Heart right ventricle (tissue), 16 donors: Measurements from ENCODE around the gene MYO1D. TPM values are rescaled to one million over a fixed set of nuclear protein-coding genes. Genes with fewer than 3 reads are reported as not detected.
A peak's percentile ranks its signal among the peaks of the same experiment; 100 is the strongest.

Experiments used
- ATAC-seq, 8 donors: fragments of 200-7000 bp; cut with Tn5 transposase; one replicate each; pipeline ENCODE4 v1.9.1; 2020; ENCODE audit warnings: mild to moderate bottlenecking in 8 of 8, moderate library complexity in 8 of 8, moderate number of reproducible peaks in 1 of 8
- DNase-seq, 2 donors: peaks; one replicate each; pipeline ENCODE4 v3.0.0-alpha.2; 2020
- H3K27ac ChIP-seq, 10 donors: fragments of 200-600 bp; sonication (generic) in 2 of 10; one replicate each; pipeline versions ENCODE4 v1.5.0 to v1.8.0; 2020 to 2022; ENCODE audit warnings: mild to moderate bottlenecking in 3 of 10
- H3K27me3 ChIP-seq, 7 donors: fragments of 200-600 bp; one replicate each; pipeline ENCODE4 v1.8.0; 2021 to 2022; ENCODE audit warnings: mild to moderate bottlenecking in 2 of 7
- H3K36me3 ChIP-seq, 9 donors: fragments of 200-600 bp; sonication (generic) in 1 of 9; one replicate each; pipeline versions ENCODE4 v1.5.0 to v1.8.0; 2020 to 2022; ENCODE audit warnings: mild to moderate bottlenecking in 2 of 9
- H3K4me1 ChIP-seq, 9 donors: fragments of 200-600 bp; sonication (generic) in 1 of 9; one replicate each; pipeline versions ENCODE4 v1.5.0 to v1.8.0; 2020 to 2022; ENCODE audit warnings: mild to moderate bottlenecking in 4 of 9
- H3K4me3 ChIP-seq, 10 donors: fragments of 200-600 bp; sonication (generic) in 2 of 10; one replicate each; pipeline versions ENCODE4 v1.5.0 to v1.8.0; 2020 to 2022; ENCODE audit warnings: mild to moderate bottlenecking in 7 of 10, moderate library complexity in 2 of 10
- H3K9me3 ChIP-seq, 11 donors: fragments of 200-600 bp in 10 of 11; sonication (generic) in 2 of 11; one replicate each; pipeline versions ENCODE4 v1.5.0 to v1.8.0; 2013 to 2022; ENCODE audit warnings: mild to moderate bottlenecking in 2 of 11, control low read depth in 1 of 11, moderate library complexity in 1 of 11
- WGBS, 2 donors: extraction: QIAGEN DNeasy Blood & Tissue Kit; methylation state at CpG; one replicate each; pipeline ENCODE4 v1.1.7; 2013; ENCODE audit warnings: inconsistent platforms in 1 of 2; 5-methylcytosine and 5-hydroxymethylcytosine counted together
- intact Hi-C, 10 donors: fragments of 100-400 bp; cut with DNase I; formaldehyde crosslinking; loops; one replicate each; pipeline versions ENCODE4 v1.11.1 to v1.14.2; 2022
- polyA plus RNA-seq, 2 donors: library from polyadenylated mRNA; stranded (reverse); fragments of 200-250 nt; gene quantifications; one replicate each; pipeline ENCODE4 v1.2.3, GENCODE V29; 2013
- total RNA-seq, 10 donors: library from RNA; stranded (reverse); fragmentation: NEBNext Ultra II Directional in 3 of 10; extraction: Animal tissue kit (Norgen Biotek cat#: 25700) in 3 of 10; gene quantifications; one replicate each; pipeline versions ENCODE4 v1.2.1 to v1.2.4, GENCODE V29; 2021 to 2023
- TF ChIP-seq, protein P1 (sequence below), 9 donors: fragments of 200-600 bp; sonication (generic) in 2 of 9; IDR thresholded peaks; one replicate each; pipeline versions ENCODE4 v1.5.0 to v1.8.0; 2021 to 2022; ENCODE audit warnings: antibody characterized with exemption in 9 of 9, mild to moderate bottlenecking in 5 of 9, moderate library complexity in 1 of 9
- donor health status: Arrhythmogenic right ventricular cardiomyopathy.
- donor health status: ischemic (EF 13 %, LVEDD 7.1; RV severe dilation, severe dysfunction).
- donor health status: healthy with polysubstance abuse.
- donor health status: DM: no; HTN: yes; CAD: no.
- donor health status: DM: no; HTN: no; CAD: no.
- donor health status: ischemic (EF 25% LVEDD 6.9; RV normal size, moderate dysfunction).
- donor health status: ischemic (EF 25% LVEDD 5.7; RV mildly dilated, moderate dysfunction).
- donor health status: healthy.
- donor health status: DM: yes; HTN: yes; CAD: no.
- donor health status: Ischemic cardiomyopathy.
- donor health status: ischemic (EF 35%, LVEDD 5.7; RV mildly dilated, moderate dysfunction).
- donor health status: nonischemic (EF 11% LVEDD 7.7; RV severe dilation, severe dysfunction).
- donor health status: DM: yes; HTN: yes; CAD: no.
- donor health status: PGD.
- donor health status: ischemic (EF 29% LVEDD 5.4; RV normal size, mild dysfunction).
- donor health status: nonischemic (EF 23%, LVEDD 6.1; RV moderate dilation, normal function).

The MYO1D gene
- total and polyA plus RNA-seq, 12 donors = 1.9 to 16.4 (median 6.7) TPM

DNA sequence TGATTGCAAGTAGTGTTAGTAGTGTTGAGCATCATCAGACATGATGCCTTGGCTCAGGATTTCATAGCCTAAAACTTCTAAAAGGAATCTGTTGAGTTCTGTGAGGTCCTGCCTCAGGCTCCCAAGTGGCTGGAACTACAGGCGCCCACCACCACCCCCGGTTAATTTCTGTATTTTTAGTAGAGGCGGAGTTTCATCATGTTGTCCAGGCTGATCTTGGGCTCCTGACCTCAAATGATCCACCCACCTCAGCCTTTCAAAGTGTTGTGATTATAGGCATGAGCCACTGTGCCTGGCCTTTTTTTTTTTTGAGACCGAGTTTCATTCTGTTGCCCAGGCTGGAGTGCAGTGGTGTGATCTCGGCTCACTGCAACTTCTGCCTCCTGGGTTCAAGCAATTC, 427.0 kb downstream of the MYO1D start:
- Histone ChIP-seq H3K4me3 (no peak overlapping the region), H3K9me3 (no peaks in the 10 kb centered on the region), H3K4me1 (peaks cover 2 to 35% (median 22%) of the 10 kb centered on the region in 9 donors), H3K27ac (no peak overlapping the region), H3K27me3 (no peaks in the 10 kb centered on the region), H3K36me3 (peaks cover 0 to 83% (median 58%) of the 10 kb centered on the region in 9 donors)
- 93 to 96% methylated on average over 5 of the region's 5 CpGs for WGBS, 2 donors
- intact Hi-C loops = loop anchor here in 1 of 10 donors (10.0 kb wide), 1 partner anchor 95 kb away; the partner anchor contains the start of gene ZNF207
- ATAC-seq (no peak), DNase-seq (no peak)
- TF ChIP-seq, protein P1, sequence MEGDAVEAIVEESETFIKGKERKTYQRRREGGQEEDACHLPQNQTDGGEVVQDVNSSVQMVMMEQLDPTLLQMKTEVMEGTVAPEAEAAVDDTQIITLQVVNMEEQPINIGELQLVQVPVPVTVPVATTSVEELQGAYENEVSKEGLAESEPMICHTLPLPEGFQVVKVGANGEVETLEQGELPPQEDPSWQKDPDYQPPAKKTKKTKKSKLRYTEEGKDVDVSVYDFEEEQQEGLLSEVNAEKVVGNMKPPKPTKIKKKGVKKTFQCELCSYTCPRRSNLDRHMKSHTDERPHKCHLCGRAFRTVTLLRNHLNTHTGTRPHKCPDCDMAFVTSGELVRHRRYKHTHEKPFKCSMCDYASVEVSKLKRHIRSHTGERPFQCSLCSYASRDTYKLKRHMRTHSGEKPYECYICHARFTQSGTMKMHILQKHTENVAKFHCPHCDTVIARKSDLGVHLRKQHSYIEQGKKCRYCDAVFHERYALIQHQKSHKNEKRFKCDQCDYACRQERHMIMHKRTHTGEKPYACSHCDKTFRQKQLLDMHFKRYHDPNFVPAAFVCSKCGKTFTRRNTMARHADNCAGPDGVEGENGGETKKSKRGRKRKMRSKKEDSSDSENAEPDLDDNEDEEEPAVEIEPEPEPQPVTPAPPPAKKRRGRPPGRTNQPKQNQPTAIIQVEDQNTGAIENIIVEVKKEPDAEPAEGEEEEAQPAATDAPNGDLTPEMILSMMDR (IDR thresholded peaks at IDR 0.05) = no peak

DNA sequence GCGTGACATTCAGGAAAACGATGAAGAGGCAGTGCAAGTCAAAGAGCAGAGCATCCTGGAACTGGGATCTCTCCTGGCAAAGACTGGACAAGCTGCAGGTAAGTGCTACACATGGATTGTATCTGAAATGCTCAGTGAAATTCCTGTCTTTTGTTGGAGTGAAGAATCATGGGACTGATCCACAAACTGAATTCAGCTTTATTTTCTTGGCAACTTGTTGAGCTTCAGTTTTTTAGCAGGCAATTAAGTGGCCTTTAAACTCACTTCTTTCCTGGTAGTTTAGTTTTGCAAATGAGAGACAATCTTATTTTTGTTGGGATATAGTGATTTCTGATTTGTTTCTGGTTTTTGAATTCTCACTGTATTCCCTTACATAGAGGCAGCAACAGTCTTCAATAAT, 430.0 kb downstream of the MYO1D start:
- DNase-seq = no peak
- Histone ChIP-seq H3K9me3 (no peaks in the 10 kb centered on the region), H3K36me3 (peaks cover 0 to 53% (median 29%) of the 10 kb centered on the region in 9 donors), H3K4me1 (peaks cover 2 to 34% (median 28%) of the 10 kb centered on the region in 9 donors), H3K4me3 (no peak overlapping the region), H3K27ac (no peak overlapping the region), H3K27me3 (no peaks in the 10 kb centered on the region)
- intact Hi-C loops = loop anchor here in 1 of 10 donors (10.0 kb wide), 1 partner anchor 92 kb away; the partner anchor contains the start of gene ZNF207
- WGBS, 2 donors = 76 to 79% methylated on average over 2 of the region's 2 CpGs
- TF ChIP-seq, protein P1 (IDR thresholded peaks at IDR 0.05) = no peak
- no peak for ATAC-seq

DNA sequence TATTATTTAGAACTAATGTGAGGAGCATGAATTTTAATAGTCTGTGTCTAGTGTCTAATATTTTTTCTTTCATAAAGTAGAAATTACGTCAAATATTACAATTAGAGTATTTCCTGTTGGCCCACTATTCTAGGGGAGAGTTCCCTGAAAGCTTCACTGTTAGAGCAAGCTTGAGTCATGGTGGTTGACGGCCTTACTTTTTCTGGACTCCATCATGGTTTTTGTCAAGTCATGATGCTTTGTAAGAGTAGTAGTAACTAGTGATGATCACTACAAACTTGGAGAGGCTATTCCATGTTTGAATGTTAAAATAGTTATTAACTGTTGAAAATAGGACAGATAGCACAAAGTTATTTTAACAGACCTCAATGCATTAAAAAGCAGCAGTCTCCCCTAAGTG, 431.0 kb downstream of the MYO1D start:
- H3K27ac ChIP-seq = peak overlapping the region in 1 of 10 donors; percentile 95

DNA sequence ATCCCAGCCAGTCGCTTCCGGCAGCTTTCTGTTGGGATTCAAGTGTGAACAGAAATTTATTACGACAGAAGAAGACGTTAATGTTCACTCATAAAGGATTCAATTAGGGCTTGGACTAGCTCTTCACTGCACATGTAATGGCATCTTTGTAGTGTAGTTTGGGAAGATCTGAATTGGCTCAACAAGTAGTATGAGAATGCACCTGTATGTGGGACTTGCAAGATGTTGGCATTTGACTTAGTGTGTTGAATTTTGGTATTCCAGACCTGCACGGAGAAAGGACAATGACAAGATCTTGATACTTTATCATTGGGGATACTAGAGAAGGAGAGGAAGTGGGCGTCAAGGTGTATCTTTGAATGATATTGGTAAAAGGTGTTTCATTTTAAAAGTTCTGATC, 431.4 kb downstream of the MYO1D start:
- H3K4me1 ChIP-seq = peaks cover 2 to 34% (median 28%) of the 10 kb centered on the region in 9 donors
- 10 to 12% methylated on average over 6 of the region's 6 CpGs for WGBS, 2 donors

More for the DNA sequence above, 431.0 kb downstream of the MYO1D start:
- WGBS, 2 donors = 62 to 72% methylated on average over 2 of the region's 2 CpGs
- Histone ChIP-seq H3K9me3 (no peaks in the 10 kb centered on the region), H3K4me1 (peaks cover 2 to 34% (median 28%) of the 10 kb centered on the region in 9 donors), H3K27me3 (no peaks in the 10 kb centered on the region), H3K4me3 (peak overlapping the region in 8 of 10 donors; percentile 71 to 98 (median 90)), H3K36me3 (peaks cover 0 to 43% (median 20%) of the 10 kb centered on the region in 9 donors)
- intact Hi-C loops = loop anchor here in 1 of 10 donors (10.0 kb wide), 1 partner anchor 91 kb away; the partner anchor contains the start of gene ZNF207
- no peak for DNase-seq
- no peak for ATAC-seq
- TF ChIP-seq, protein P1 (IDR thresholded peaks at IDR 0.05) = no peak

More for the DNA sequence above, 431.4 kb downstream of the MYO1D start:
- peaks cover 0 to 39% (median 19%) of the 10 kb centered on the region in 9 donors for H3K36me3 ChIP-seq
- peak overlapping the region; percentile 71 to 100 (median 93) for H3K4me3 ChIP-seq
- TF ChIP-seq, protein P1 (IDR thresholded peaks at IDR 0.05) = no peak
- intact Hi-C loops = loop anchor here in 1 of 10 donors (10.0 kb wide), 1 partner anchor 91 kb away; the partner anchor contains the start of gene ZNF207
- ATAC-seq = no peak
- H3K27me3 ChIP-seq = no peaks in the 10 kb centered on the region
- H3K9me3 ChIP-seq = no peaks in the 10 kb centered on the region
- DNase-seq = no peak
- H3K27ac ChIP-seq = peak overlapping the region in 7 of 10 donors; percentile 81 to 95 (median 91)
